ENCODE measurements around the gene COX4I1.

COX4I1 gene

GRCh38 chr16:85856585-85856984 lies 57.1 kb downstream of the COX4I1 start:
- peaks cover 3% of the 10 kb centered on the region for H3K9me3 ChIP-seq (ENCODE audit: low read length)
- no peaks in the 10 kb centered on the region for H3K27me3 ChIP-seq (ENCODE audit: insufficient read depth, low read length)
- no peaks in the 10 kb centered on the region for H3K36me3 ChIP-seq (ENCODE audit: insufficient read depth, low read length)
- H2AFZ ChIP-seq (ENCODE audit: low read depth, low read length), result no peak overlapping the region
- no peak overlapping the region for H3K4me3 ChIP-seq (ENCODE audit: low read length)
- peaks cover 7% of the 10 kb centered on the region for H3K4me1 ChIP-seq (ENCODE audit: insufficient read depth, low read length)

Data from neuron (in vitro differentiated cells).